MM.1S (cell line): Measurements from ENCODE around the gene TMED10.

ENCODE experiments used
- DNase-seq: peaks from one replicate; pipeline ENCODE4 v3.0.0-alpha.2; 2015
- H2AFZ ChIP-seq: fragments of 300-600 bp; sonication (generic); 2 replicates; pipeline ENCODE4 v1.6.0; 2016; ENCODE audit warnings: antibody characterized with exemption, low read length
- H3F3A ChIP-seq: fragments of 300-600 bp; sonication (generic); 2 replicates; pipeline ENCODE4 v1.6.1; 2016; ENCODE audit warnings: mild to moderate bottlenecking, antibody characterized with exemption, low read length, moderate library complexity, mixed read lengths; ENCODE audit not compliant: insufficient read depth
- H3K27ac ChIP-seq: fragments of 300-600 bp; sonication (generic); 2 replicates; pipeline ENCODE4 v1.5.1; 2016; ENCODE audit warnings: mild to moderate bottlenecking, low read length
- H3K27me3 ChIP-seq: fragments of 300-600 bp; sonication (generic); replicated peaks from 2 replicates; pipeline ENCODE4 v1.6.0; 2016; ENCODE audit warnings: low read length; ENCODE audit not compliant: insufficient read depth
- H3K36me3 ChIP-seq: fragments of 300-600 bp; sonication (generic); replicated peaks from 2 replicates; pipeline ENCODE4 v1.6.1; 2016; ENCODE audit warnings: mild to moderate bottlenecking, low read length, mixed read lengths; ENCODE audit not compliant: insufficient read depth
- H3K4me1 ChIP-seq: fragments of 300-600 bp; sonication (generic); 2 replicates; pipeline ENCODE4 v1.6.1; 2016; ENCODE audit warnings: low read length, mixed read lengths
- H3K4me2 ChIP-seq: fragments of 300-600 bp; sonication (generic); 2 replicates; pipeline ENCODE4 v1.6.0; 2016; ENCODE audit warnings: low read depth, low read length
- H3K4me3 ChIP-seq: fragments of 300-600 bp; sonication (generic); 2 replicates; pipeline ENCODE4 v1.5.1; 2016; ENCODE audit warnings: low read length, mixed read lengths
- H3K79me2 ChIP-seq: fragments of 300-600 bp; sonication (generic); 2 replicates; pipeline ENCODE4 v1.6.1; 2016; ENCODE audit warnings: mixed run types, low read length, mixed read lengths
- H3K9ac ChIP-seq: fragments of 300-600 bp; sonication (generic); 2 replicates; pipeline ENCODE4 v1.6.1; 2016; ENCODE audit warnings: low read length, mixed read lengths
- H3K9me2 ChIP-seq: fragments of 300-600 bp; sonication (generic); replicated peaks from 2 replicates; pipeline ENCODE4 v1.6.1; 2016; ENCODE audit warnings: mild to moderate bottlenecking, low read length, mixed read lengths; ENCODE audit not compliant: insufficient read depth
- H3K9me3 ChIP-seq: fragments of 300-600 bp; sonication (generic); replicated peaks from 2 replicates; pipeline ENCODE4 v1.6.1; 2016; ENCODE audit warnings: mild to moderate bottlenecking, low read length, mixed read lengths; ENCODE audit not compliant: insufficient read depth
- H4K20me1 ChIP-seq: fragments of 300-600 bp; sonication (generic); 2 replicates; pipeline ENCODE4 v1.6.1; 2016; ENCODE audit warnings: mild to moderate bottlenecking, low read length, moderate library complexity, mixed read lengths; ENCODE audit not compliant: insufficient read depth
- CTCF ChIP-seq: fragments of 300-600 bp; sonication (generic); IDR thresholded peaks from 2 replicates; pipeline ENCODE4 v1.5.1; 2016; ENCODE audit warnings: antibody characterized with exemption, low read length, mixed read lengths
- EZH2 ChIP-seq: fragments of 300-600 bp; sonication (generic); optimal IDR thresholded peaks from 2 replicates; pipeline ENCODE3; 2017; ENCODE audit warnings: low read depth, mild to moderate bottlenecking, antibody characterized with exemption, low read length, mixed read lengths
- EZH2phosphoT487 ChIP-seq: fragments of 300-600 bp; sonication (generic); IDR thresholded peaks from 2 replicates; pipeline ENCODE4 v1.6.1; 2018; ENCODE audit warnings: antibody characterized with exemption, low read length

Gene TMED10

GRCh38 chr14:75126121-75126544 is 50.3 kb downstream of the TMED10 start:
- H3K27ac ChIP-seq = peak overlapping the region; percentile 82; the same call in 1 of the 2 replicates
- peak overlapping the region; percentile 54; the same call in 1 of the 2 replicates for H2AFZ ChIP-seq
- H4K20me1 ChIP-seq = no peaks in the 10 kb centered on the region
- peaks cover 19% of the 10 kb centered on the region for H3K79me2 ChIP-seq
- H3K4me3 ChIP-seq = peak overlapping the region; percentile 76
- DNase-seq = no peak
- H3K27me3 ChIP-seq = no peaks in the 10 kb centered on the region
- H3K4me1 ChIP-seq = 0 out of 2 replicates have a peak, but pooled peaks cover 7% of the 10 kb centered on the region
- H3F3A ChIP-seq = no peaks in the 10 kb centered on the region
- no peak for TF ChIP-seq CTCF
- TF ChIP-seq EZH2phosphoT487 = no peak
- peak overlapping the region; percentile 74 for H3K4me2 ChIP-seq
- H3K9me3 ChIP-seq = no peaks in the 10 kb centered on the region
- H3K9me2 ChIP-seq = no peaks in the 10 kb centered on the region
- H3K9ac ChIP-seq = peak overlapping the region; percentile 90
- H3K36me3 ChIP-seq = no peaks in the 10 kb centered on the region

- Histone ChIP-seq H3K9me2 (no peaks in the 10 kb centered on the region), H4K20me1 (no peaks in the 10 kb centered on the region), H3K4me1 (0 out of 2 replicates have a peak, but pooled peaks cover 7% of the 10 kb centered on the region), H3K79me2 (peaks cover 19% of the 10 kb centered on the region), H3K27me3 (no peaks in the 10 kb centered on the region), H3K27ac (no peak overlapping the region), H3F3A (no peaks in the 10 kb centered on the region), H3K4me2 (peak overlapping the region; percentile 74), H3K4me3 (peak overlapping the region; percentile 76), H3K9ac (no peak overlapping the region), H3K9me3 (no peaks in the 10 kb centered on the region), H3K36me3 (no peaks in the 10 kb centered on the region), H2AFZ (no peak overlapping the region)
- no peak for TF ChIP-seq EZH2phosphoT487
- no peak for TF ChIP-seq EZH2
- TF ChIP-seq CTCF = no peak
- DNase-seq = no peak
These were observed 50.8 kb downstream of the TMED10 start for GRCh38 chr14:75125617-75126016.

GRCh38 chr14:75123991-75124390 is 52.4 kb downstream of the TMED10 start:
- Histone ChIP-seq H4K20me1 (no peaks in the 10 kb centered on the region), H3K4me2 (no peak overlapping the region), H3K4me1 (0 out of 2 replicates have a peak, but pooled peaks cover 7% of the 10 kb centered on the region), H3K9ac (no peak overlapping the region), H3K36me3 (no peaks in the 10 kb centered on the region), H3F3A (no peaks in the 10 kb centered on the region), H3K9me3 (no peaks in the 10 kb centered on the region), H2AFZ (no peak overlapping the region), H3K9me2 (no peaks in the 10 kb centered on the region), H3K27me3 (no peaks in the 10 kb centered on the region), H3K79me2 (peaks cover 19% of the 10 kb centered on the region), H3K27ac (no peak overlapping the region), H3K4me3 (no peak overlapping the region)
- no peak for DNase-seq
- TF ChIP-seq CTCF (no peak), EZH2 (no peak), EZH2phosphoT487 (no peak)
